H9 (cell line): ENCODE results near the gene FBXO38. TPM values are rescaled to one million over a fixed set of nuclear protein-coding genes. Genes with fewer than 3 reads are reported as not detected.

Source experiments
- DNase-seq: peaks from one replicate; pipeline ENCODE4 v3.0.0-alpha.2; 2017
- H2AFZ ChIP-seq: one replicate; pipeline ENCODE4 v1.6.1; 2013; ENCODE audit warnings: mild to moderate bottlenecking, low read length, control low read depth, moderate library complexity
- H2AK5ac ChIP-seq: 2 replicates; pipeline ENCODE4 v1.6.1; 2013; ENCODE audit warnings: low read length, control low read depth, mixed read lengths; ENCODE audit not compliant: insufficient read length
- H2BK120ac ChIP-seq: one replicate; pipeline ENCODE4 v1.6.1; 2013; ENCODE audit warnings: low read depth, mild to moderate bottlenecking, low read length, control low read depth, inconsistent platforms; ENCODE audit not compliant: poor library complexity, severe bottlenecking
- H2BK12ac ChIP-seq: 2 replicates; pipeline ENCODE4 v1.6.1; 2013; ENCODE audit warnings: low read length, control low read depth, mixed read lengths, low read depth; ENCODE audit not compliant: insufficient read length
- H2BK15ac ChIP-seq: 2 replicates; pipeline ENCODE4 v1.6.1; 2013; ENCODE audit warnings: low read depth, low read length, control low read depth
- H2BK20ac ChIP-seq: one replicate; pipeline ENCODE4 v1.6.1; 2013; ENCODE audit warnings: low read depth, mild to moderate bottlenecking, low read length, control low read depth, inconsistent platforms; ENCODE audit not compliant: poor library complexity, severe bottlenecking
- H2BK5ac ChIP-seq: 2 replicates; pipeline ENCODE4 v1.6.1; 2013; ENCODE audit warnings: low read length, control low read depth, mixed read lengths; ENCODE audit not compliant: insufficient read length
- H3K14ac ChIP-seq: 2 replicates; pipeline ENCODE4 v1.6.1; 2013; ENCODE audit warnings: low read length, control low read depth; ENCODE audit not compliant: insufficient read depth
- H3K18ac ChIP-seq: 2 replicates; pipeline ENCODE4 v1.6.1; 2013; ENCODE audit warnings: low read depth, mild to moderate bottlenecking, mixed read lengths, low read length, control low read depth; ENCODE audit not compliant: insufficient read length
- H3K23ac ChIP-seq: 2 replicates; pipeline ENCODE4 v1.6.1; 2013; ENCODE audit warnings: low read length, control low read depth, mixed read lengths, low read depth; ENCODE audit not compliant: insufficient read length
- H3K23me2 ChIP-seq: 2 replicates; pipeline ENCODE4 v1.6.1; 2013; ENCODE audit warnings: low read depth, mild to moderate bottlenecking, mixed read lengths, low read length, control low read depth; ENCODE audit not compliant: insufficient read length, poor library complexity, severe bottlenecking
- H3K27ac ChIP-seq: 2 replicates; pipeline ENCODE4 v1.5.1; 2013; ENCODE audit warnings: low read length, control low read depth, mixed read lengths, low read depth; ENCODE audit not compliant: insufficient read length
- H3K27me3 ChIP-seq: 2 replicates; pipeline ENCODE4 v1.6.1; 2013; ENCODE audit warnings: low read length, control low read depth, inconsistent platforms; ENCODE audit not compliant: insufficient read depth
- H3K4ac ChIP-seq: 2 replicates; pipeline ENCODE4 v1.6.1; 2013; ENCODE audit warnings: low read depth, mild to moderate bottlenecking, control low read depth, inconsistent platforms, low read length, moderate library complexity
- H3K4me1 ChIP-seq: 2 replicates; pipeline ENCODE4 v1.6.1; 2013; ENCODE audit warnings: low read length, control low read depth, inconsistent platforms; ENCODE audit not compliant: insufficient read depth
- H3K4me2 ChIP-seq: 2 replicates; pipeline ENCODE4 v1.6.1; 2013; ENCODE audit warnings: low read length, control low read depth, mixed read lengths; ENCODE audit not compliant: insufficient read length, insufficient read depth
- H3K56ac ChIP-seq: 2 replicates; pipeline ENCODE4 v1.6.1; 2013; ENCODE audit warnings: low read depth, mild to moderate bottlenecking, mixed read lengths, low read length, control low read depth; ENCODE audit not compliant: insufficient read length
- H3K79me1 ChIP-seq: 2 replicates; pipeline ENCODE4 v1.6.1; 2013; ENCODE audit warnings: low read depth, mild to moderate bottlenecking, moderate library complexity, low read length, control low read depth, inconsistent platforms; ENCODE audit not compliant: insufficient read depth, poor library complexity, severe bottlenecking
- H3K79me2 ChIP-seq: 2 replicates; pipeline ENCODE4 v1.6.1; 2013; ENCODE audit warnings: low read length, control low read depth, inconsistent platforms; ENCODE audit not compliant: insufficient read depth
- H3K9ac ChIP-seq: 2 replicates; pipeline ENCODE4 v1.6.1; 2013; ENCODE audit warnings: low read length, control low read depth, mixed read lengths; ENCODE audit not compliant: insufficient read length; ENCODE audit errors: extremely low read depth
- H3K9me3 ChIP-seq: one replicate; pipeline ENCODE4 v1.6.1; 2013; ENCODE audit warnings: low read depth, low read length, inconsistent platforms; ENCODE audit not compliant: control insufficient read depth
- H3T11ph ChIP-seq: one replicate; pipeline ENCODE4 v1.6.1; 2013; ENCODE audit warnings: mild to moderate bottlenecking, low read length, control low read depth, inconsistent platforms
- H4K20me1 ChIP-seq: one replicate; pipeline ENCODE4 v1.6.1; 2013; ENCODE audit not compliant: control insufficient read depth, insufficient read length, insufficient read depth
- H4K5ac ChIP-seq: 2 replicates; pipeline ENCODE4 v1.6.1; 2013; ENCODE audit warnings: low read depth, mild to moderate bottlenecking, mixed read lengths, low read length, control low read depth; ENCODE audit not compliant: insufficient read length
- H4K8ac ChIP-seq: replicated peaks from 2 replicates; pipeline ENCODE4 v1.6.1; 2013; ENCODE audit warnings: low read length, control low read depth, mixed read lengths, low read depth; ENCODE audit not compliant: insufficient read length
- H4K91ac ChIP-seq: 2 replicates; pipeline ENCODE4 v1.6.1; 2013; ENCODE audit warnings: low read depth, mild to moderate bottlenecking, moderate library complexity, mixed read lengths, low read length, control low read depth; ENCODE audit not compliant: insufficient read length
- H3K27ac Mint-ChIP-seq, 3 experiments: 2 replicates in 2 of 3; 3 replicates in 1 of 3; pipeline ENCODE4 v1.8.0; 2020 to 2021; ENCODE audit warnings: mixed read lengths in 3 of 3, mild to moderate bottlenecking in 1 of 3, moderate library complexity in 1 of 3
- H3K27me3 Mint-ChIP-seq: 2 replicates; pipeline ENCODE4 v1.8.0; 2021; ENCODE audit warnings: low read depth, mild to moderate bottlenecking, moderate library complexity, mixed read lengths
- H3K36me3 Mint-ChIP-seq, 3 experiments: 2 replicates in 2 of 3; 3 replicates in 1 of 3; pipeline ENCODE4 v1.8.0; 2020 to 2021; ENCODE audit warnings: low read depth in 3 of 3, mixed read lengths in 3 of 3; ENCODE audit not compliant: insufficient read depth in 1 of 3
- H3K4me1 Mint-ChIP-seq, 2 experiments: 2 replicates each; pipeline ENCODE4 v1.8.0; 2020; ENCODE audit warnings: mixed read lengths in 2 of 2
- H3K4me3 Mint-ChIP-seq, 2 experiments: 2 replicates in 1 of 2; 3 replicates in 1 of 2; pipeline ENCODE4 v1.8.0; 2020 to 2021; ENCODE audit warnings: mild to moderate bottlenecking in 2 of 2, mixed read lengths in 2 of 2, moderate library complexity in 1 of 2
- H3K9me3 Mint-ChIP-seq, 2 experiments: 2 replicates in 1 of 2; 3 replicates in 1 of 2; pipeline ENCODE4 v1.8.0; 2020; ENCODE audit warnings: mild to moderate bottlenecking in 2 of 2, mixed read lengths in 2 of 2, moderate library complexity in 1 of 2
- CTCF ChIP-seq: fragments of 200-600 bp; sonication (generic); conservative IDR thresholded peaks from 3 replicates; pipeline ENCODE4 v1.8.0; 2021; ENCODE audit warnings: antibody characterized with exemption, mild to moderate bottlenecking
- WGBS: extraction: QIAGEN DNeasy Blood & Tissue Kit; methylation state at CpG from one replicate; pipeline ENCODE4 v1.1.7; 2013; ENCODE audit warnings: missing lambda C conversion rate, low lambda C conversion rate, mixed read lengths; ENCODE audit not compliant: insufficient read length; ENCODE audit errors: extremely low coverage; 5-methylcytosine and 5-hydroxymethylcytosine counted together
- total RNA-seq: library from RNA; stranded (reverse); gene quantifications from 2 replicates; pipeline ENCODE4 v1.2.1, GENCODE V29; 2021

The FBXO38 gene
- total RNA-seq, 1 experiment from 2014 or later, result 34.6 TPM

- H3K18ac ChIP-seq, result no peak overlapping the region
- H3T11ph ChIP-seq, result no peak overlapping the region
- H2AFZ ChIP-seq, result no peak overlapping the region
- peaks cover 22 to 24% of the 10 kb centered on the region in 2 experiments for H3K4me1 Mint-ChIP-seq
- H4K5ac ChIP-seq, result no peak overlapping the region
- no peak overlapping the region for H3K4me2 ChIP-seq
- H2AK5ac ChIP-seq, result no peak overlapping the region
- H3K23me2 ChIP-seq, result peaks cover 4% of the 10 kb centered on the region
- H3K27ac Mint-ChIP-seq, result no peak overlapping the region
- TF ChIP-seq CTCF, result no peak
- no peak overlapping the region for H3K4me3 Mint-ChIP-seq
- H3K4ac ChIP-seq, result no peak overlapping the region
- no peaks in the 10 kb centered on the region for H3K27me3 Mint-ChIP-seq
- no peaks in the 10 kb centered on the region for H3K4me1 ChIP-seq
- peaks cover 2 to 6% of the 10 kb centered on the region in 2 experiments; a peak in 2 of 5 replicates for H3K9me3 Mint-ChIP-seq
- H2BK20ac ChIP-seq, result no peak overlapping the region
- no peaks in the 10 kb centered on the region for H3K79me1 ChIP-seq
- H4K20me1 ChIP-seq, result no peaks in the 10 kb centered on the region
- H3K9me3 ChIP-seq, result no peaks in the 10 kb centered on the region
- H3K56ac ChIP-seq, result no peak overlapping the region
- H3K9ac ChIP-seq, result no peak overlapping the region
- no peaks in the 10 kb centered on the region for H3K27me3 ChIP-seq
- no peak overlapping the region for H2BK15ac ChIP-seq
- H3K14ac ChIP-seq, result no peak overlapping the region
- no peak overlapping the region for H4K8ac ChIP-seq
- no peak overlapping the region for H2BK5ac ChIP-seq
- no peak overlapping the region for H3K23ac ChIP-seq
- DNase-seq, result no peak
- no peak overlapping the region for H2BK120ac ChIP-seq
- no CpG with 5 or more reads among the region's 3 CpGs for WGBS
- H3K27ac ChIP-seq, result no peak overlapping the region
- H2BK12ac ChIP-seq, result no peak overlapping the region
- H4K91ac ChIP-seq, result no peak overlapping the region
- H3K79me2 ChIP-seq, result peaks cover 4% of the 10 kb centered on the region; the same call in 1 of the 2 replicates
- peaks cover 3 to 11% (median 7%) of the 10 kb centered on the region in 3 experiments; a peak in 5 of 7 replicates for H3K36me3 Mint-ChIP-seq
Measured at GRCh38 chr5:148381906-148382305, 1.9 kb upstream of the FBXO38 start.
